K562 (cell line): ENCODE data around the gene PUM2. TPM values are rescaled to one million over a fixed set of nuclear protein-coding genes. Genes with fewer than 3 reads are reported as not detected.

Experiments used
- ATAC-seq: fragments of 200-7000 bp; cut with Tn5 transposase; 3 replicates; pipeline ENCODE4 v1.9.1; 2020; ENCODE audit warnings: moderate library complexity
- BruUV-seq: library from RNA; stranded (reverse); fragments of 400-500 nt; replicated peaks from 2 replicates; lab custom pipeline; 2021; lab: Mats Ljungman, UMichigan
- CTCF ChIA-PET: fragments of 300-600 bp; formaldehyde crosslinking; extraction: SDS; loops from one replicate; lab custom pipeline; 2021; ENCODE audit warnings: low intra/inter-chr PET ratio; lab: Yijun Ruan, JAX
- POLR2A ChIA-PET: fragments of 300-600, 350-650 bp; sonication (Branson Sonifier 250); formaldehyde crosslinking; extraction: SDS; loops from one replicate; lab custom pipeline; 2021; ENCODE audit warnings: antibody characterized with exemption, inconsistent platforms; lab: Yijun Ruan, JAX
- DNase-seq, 4 experiments: peaks; one replicate each; pipeline versions ENCODE4 v3.0.0 to v3.0.0-alpha.2; 2011 to 2018; ENCODE audit warnings: low spot score in 3 of 4, mixed read lengths in 3 of 4; ENCODE audit errors: extremely low read depth in 1 of 4
- FAIRE-seq: peaks from 2 replicates; lab custom pipeline; 2011; peaks lifted over from hg19 to GRCh38; lab: Jason Lieb, UNC
- H2AFZ ChIP-seq: 2 replicates; pipeline ENCODE4 v1.6.0; 2011; ENCODE audit warnings: low read depth, low read length, control low read depth, inconsistent platforms
- H3K27ac ChIP-seq: fragments of 200-600 bp; 3 replicates; pipeline ENCODE4 v1.8.0; 2011; ENCODE audit warnings: low read depth, mild to moderate bottlenecking, control low read depth, inconsistent platforms, low read length, moderate library complexity, mixed read lengths; ENCODE audit errors: extremely low read depth
- H3K27me3 ChIP-seq, 2 experiments: fragments of 300-600 bp in 1 of 2; 2 replicates in 1 of 2; 3 replicates in 1 of 2; pipeline versions ENCODE4 v1.6.0 to v1.8.0; 2011; ENCODE audit warnings: inconsistent platforms in 2 of 2, low read length in 2 of 2, mild to moderate bottlenecking in 1 of 2, mixed read lengths in 1 of 2, moderate library complexity in 1 of 2; ENCODE audit not compliant: control insufficient read depth in 2 of 2, insufficient read depth in 2 of 2
- H3K36me3 ChIP-seq: fragments of 300-600 bp; 3 replicates; pipeline ENCODE4 v1.8.0; 2011; ENCODE audit warnings: mild to moderate bottlenecking, low read length, inconsistent platforms; ENCODE audit not compliant: control insufficient read depth, insufficient read depth
- H3K4me1 ChIP-seq, 2 experiments: fragments of 200-600 bp in 1 of 2; replicated peaks in 1 of 2; 2 replicates in 1 of 2; 3 replicates in 1 of 2; pipeline versions ENCODE4 v1.5.1 to v1.8.0; 2011; ENCODE audit warnings: inconsistent platforms in 2 of 2, low read length in 2 of 2, mild to moderate bottlenecking in 1 of 2, mixed read lengths in 1 of 2, moderate library complexity in 1 of 2; ENCODE audit not compliant: control insufficient read depth in 2 of 2, insufficient read depth in 2 of 2
- H3K4me2 ChIP-seq: 2 replicates; pipeline ENCODE4 v1.6.1; 2011; ENCODE audit warnings: low read length, control low read depth, inconsistent platforms, mixed read lengths; ENCODE audit not compliant: insufficient read depth
- H3K4me3 ChIP-seq: fragments of 200-600 bp; sonication (generic), shearing (Covaris generic); 2 replicates; pipeline ENCODE4 v1.5.1; 2016; ENCODE audit warnings: control low read depth, inconsistent platforms
- H3K79me2 ChIP-seq: fragments of 200-600 bp; 3 replicates; pipeline ENCODE4 v1.8.0; 2011; ENCODE audit warnings: low read length, inconsistent platforms; ENCODE audit not compliant: control insufficient read depth, insufficient read depth
- H3K9ac ChIP-seq, 2 experiments: 2 replicates each; pipeline versions ENCODE4 v1.6.0 to v1.6.1; 2011; ENCODE audit warnings: low read depth in 2 of 2, low read length in 2 of 2, control low read depth in 1 of 2, inconsistent platforms in 1 of 2, mild to moderate bottlenecking in 1 of 2, mixed read lengths in 1 of 2; ENCODE audit not compliant: insufficient read depth in 1 of 2
- H3K9me1 ChIP-seq: one replicate; pipeline ENCODE4 v1.6.0; 2011; ENCODE audit warnings: inconsistent platforms, mild to moderate bottlenecking, low read length, moderate library complexity; ENCODE audit not compliant: control insufficient read depth, insufficient read depth
- H3K9me3 ChIP-seq: replicated peaks from 2 replicates; pipeline ENCODE4 v1.5.1; 2011; ENCODE audit warnings: low read depth, low read length, inconsistent platforms; ENCODE audit not compliant: control insufficient read depth, insufficient read depth
- H4K20me1 ChIP-seq: replicated peaks from 2 replicates; pipeline ENCODE4 v1.6.1; 2011; ENCODE audit warnings: low read length, inconsistent platforms, mixed read lengths; ENCODE audit not compliant: control insufficient read depth, insufficient read depth
- GATAD2B ChIP-seq: fragments of 450-650 bp; IDR thresholded peaks from 2 replicates; pipeline ENCODE4 v1.6.1; 2017; ENCODE audit warnings: mild to moderate bottlenecking, borderline replicate concordance
- TAF9B ChIP-seq: fragments of 450-650 bp; IDR thresholded peaks from 2 replicates; pipeline ENCODE4 v1.6.1; 2018; ENCODE audit warnings: mild to moderate bottlenecking; ENCODE audit not compliant: partially characterized antibody
- ZNF280A ChIP-seq: fragments of 450-650 bp; IDR thresholded peaks from 2 replicates; pipeline ENCODE4 v1.6.1; 2018; ENCODE audit warnings: mild to moderate bottlenecking, low read depth; ENCODE audit not compliant: partially characterized antibody
- ZNF311 ChIP-seq: fragments of 250-450 bp; sonication (Bioruptor Pico); IDR thresholded peaks from 2 replicates; pipeline ENCODE4 v1.4.0; 2020; ENCODE audit warnings: mild to moderate bottlenecking, moderate library complexity
- ZNF766 ChIP-seq: fragments of 200-800 bp; sonication (Bioruptor generic); conservative IDR thresholded peaks from 2 replicates; pipeline ENCODE4 v1.6.1; 2016; ENCODE audit warnings: missing genetic modification characterization, missing compliant biosample characterization
- WGBS: fragments of 100-300 bp; shearing (Covaris generic); methylation state at CpG from one replicate; pipeline ENCODE4 v1.1.6; 2016; ENCODE audit warnings: low coverage, mixed read lengths; ENCODE audit not compliant: insufficient coverage; ENCODE audit errors: missing lambda C conversion rate; 5-methylcytosine and 5-hydroxymethylcytosine counted together
- in situ Hi-C: fragments of 300-500 bp; cut with MboI; formaldehyde crosslinking; loops from 4 replicates; pipeline ENCODE4 v1.15.0; 2018; ENCODE audit warnings: inconsistent platforms, mixed read lengths
- intact Hi-C: fragments of 100-400 bp; cut with micrococcal nuclease; formaldehyde crosslinking; loops from 2 replicates; pipeline ENCODE4 v1.14.2; 2022
- polyA plus RNA-seq, 8 experiments: library from polyadenylated mRNA; depleted of rRNA in 4 of 8; stranded (reverse) in 5 of 8; unstranded in 3 of 8; fragments of >200 nt; fragmentation: Nextera tagmentation in 2 of 8; fragmentation: Illumina TruSeq in 1 of 8; extraction: Ambion mirVana in 2 of 8; extraction: Trizol in 1 of 8; gene quantifications; 2 replicates each; pipeline versions ENCODE4 v1.2.1 to v1.2.3, GENCODE V29; 2011 to 2014; ENCODE audit warnings: inconsistent platforms in 1 of 8, missing spikeins in 1 of 8
- total RNA-seq, 7 experiments: library from RNA; depleted of rRNA in 6 of 7; stranded (reverse); fragments of >200 nt in 6 of 7; fragmentation: Illumina TruSeq in 2 of 7; extraction: Trizol in 2 of 7; gene quantifications; 2 replicates each; pipeline versions ENCODE4 v1.2.1 to v1.2.3, GENCODE V29; 2011 to 2021; ENCODE audit warnings: low replicate concordance in 1 of 7

The PUM2 gene
- total and polyA plus RNA-seq, 9 of the 15 experiments (the other 6 are each of a cell fraction or from before 2014, with no cell fraction given), result 13.4 to 61.9 (median 28.3) TPM

- Histone ChIP-seq H2AFZ (peak overlapping the region; percentile 38), H3K4me1 (peaks cover 16 to 28% of the 10 kb centered on the region in 2 experiments)
Observed at GRCh38 chr2:20211860-20212458, 138.7 kb downstream of the PUM2 start.

More at GRCh38 chr2:20211860-20212458, 138.7 kb downstream of the PUM2 start:
- ChIA-PET CTCF (no interaction called here), POLR2A (interaction anchor here (0.6 to 1.4 kb wide), 2 partner anchors 10 kb away, joined by 3 to 5 read pairs; no protein-coding TSS in a partner anchor)
- Histone ChIP-seq H3K9me3 (no peaks in the 10 kb centered on the region), H3K36me3 (no peaks in the 10 kb centered on the region), H4K20me1 (no peaks in the 10 kb centered on the region), H3K79me2 (no peaks in the 10 kb centered on the region), H3K9ac (peak overlapping the region in 1 of 2 experiments; percentile 51; a peak in 1 of 4 replicates), H3K4me3 (no peak overlapping the region), H3K9me1 (no peaks in the 10 kb centered on the region), H3K4me2 (no peak overlapping the region), H3K27me3 (peaks cover 0 to 31% of the 10 kb centered on the region in 2 experiments; a peak in 1 of 5 replicates), H3K27ac (no peak overlapping the region)
- FAIRE-seq, result no peak
- WGBS, result 47% methylated on average over 12 of the region's 14 CpGs
- intact Hi-C loops, result no loop called here
- in situ Hi-C loops, result no loop called here
- no peak for TF ChIP-seq ZNF766
- TF ChIP-seq TAF9B, result no peak
- TF ChIP-seq ZNF280A, result no peak
- no peak for TF ChIP-seq GATAD2B
- peak; percentile 36; the same call in 1 of the 2 replicates for TF ChIP-seq ZNF311 (CRISPR knock-in tag)
- no TSS peak for BruUV-seq
- DNase-seq, result no peak
- ATAC-seq, result peak; percentile 7
